Activated B cell treated with CpG ODN at 0.5 μM for 24 hours (primary cell): ENCODE results near the gene KCNQ1. TPM values are rescaled to one million over a fixed set of nuclear protein-coding genes. Genes with fewer than 3 reads are reported as not detected.

Experiments
- ATAC-seq: fragments of 200-7000 bp; cut with Tn5 transposase; one replicate; pipeline ENCODE4 v1.10.0; 2021; ENCODE audit warnings: low read depth, mild to moderate bottlenecking, moderate library complexity
- CTCF ChIA-PET: fragments of 350-600 bp; sonication (Branson Sonifier 250); formaldehyde crosslinking; loops from one replicate; lab custom pipeline; 2021; ENCODE audit warnings: antibody characterized with exemption; lab: Charles Lee
- POLR2A ChIA-PET: fragments of 350-600 bp; sonication (Branson Sonifier 250); formaldehyde crosslinking; loops from one replicate; lab custom pipeline; 2021; ENCODE audit warnings: antibody characterized with exemption; lab: Charles Lee
- DNase-seq: peaks from one replicate; pipeline ENCODE4 v3.0.0; 2022
- H3K27ac Mint-ChIP-seq: one replicate; pipeline ENCODE4 v1.8.0; 2020; ENCODE audit warnings: mixed read lengths
- H3K27me3 Mint-ChIP-seq: one replicate; pipeline ENCODE4 v1.8.0; 2021; ENCODE audit warnings: mixed read lengths
- H3K36me3 Mint-ChIP-seq: one replicate; pipeline ENCODE4 v1.8.0; 2021; ENCODE audit warnings: low read depth, mixed read lengths
- H3K4me1 Mint-ChIP-seq: one replicate; pipeline ENCODE4 v1.8.0; 2021; ENCODE audit warnings: mixed read lengths
- H3K4me3 Mint-ChIP-seq: one replicate; pipeline ENCODE4 v1.8.0; 2020; ENCODE audit warnings: mild to moderate bottlenecking, mixed read lengths
- H3K9me3 Mint-ChIP-seq: one replicate; pipeline ENCODE4 v1.8.0; 2020; ENCODE audit warnings: mixed read lengths
- intact Hi-C: fragments of 100-400 bp; cut with micrococcal nuclease; formaldehyde crosslinking; loops from one replicate; pipeline ENCODE4 v1.15.1; 2024
- total RNA-seq: library from RNA; stranded (reverse); gene quantifications from 2 replicates; pipeline ENCODE4 v1.2.3, GENCODE V29; 2022
- TF ChIP-seq, protein P1 (sequence below): fragments of 200-600 bp; IDR thresholded peaks from one replicate; pipeline ENCODE4 v1.8.0; 2022; ENCODE audit warnings: antibody characterized with exemption, mild to moderate bottlenecking

The KCNQ1 gene
- total RNA-seq, 1 donor from 2014 or later, result 6.5 TPM

GRCh38 chr11:2424811-2425495 lies 19.9 kb upstream of the KCNQ1 start:
- POLR2A ChIA-PET, result no interaction called here
- intact Hi-C loops, result no loop called here
- TF ChIP-seq, protein P1, sequence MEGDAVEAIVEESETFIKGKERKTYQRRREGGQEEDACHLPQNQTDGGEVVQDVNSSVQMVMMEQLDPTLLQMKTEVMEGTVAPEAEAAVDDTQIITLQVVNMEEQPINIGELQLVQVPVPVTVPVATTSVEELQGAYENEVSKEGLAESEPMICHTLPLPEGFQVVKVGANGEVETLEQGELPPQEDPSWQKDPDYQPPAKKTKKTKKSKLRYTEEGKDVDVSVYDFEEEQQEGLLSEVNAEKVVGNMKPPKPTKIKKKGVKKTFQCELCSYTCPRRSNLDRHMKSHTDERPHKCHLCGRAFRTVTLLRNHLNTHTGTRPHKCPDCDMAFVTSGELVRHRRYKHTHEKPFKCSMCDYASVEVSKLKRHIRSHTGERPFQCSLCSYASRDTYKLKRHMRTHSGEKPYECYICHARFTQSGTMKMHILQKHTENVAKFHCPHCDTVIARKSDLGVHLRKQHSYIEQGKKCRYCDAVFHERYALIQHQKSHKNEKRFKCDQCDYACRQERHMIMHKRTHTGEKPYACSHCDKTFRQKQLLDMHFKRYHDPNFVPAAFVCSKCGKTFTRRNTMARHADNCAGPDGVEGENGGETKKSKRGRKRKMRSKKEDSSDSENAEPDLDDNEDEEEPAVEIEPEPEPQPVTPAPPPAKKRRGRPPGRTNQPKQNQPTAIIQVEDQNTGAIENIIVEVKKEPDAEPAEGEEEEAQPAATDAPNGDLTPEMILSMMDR, result no peak
- DNase-seq (no peak), ATAC-seq (no peak)
- H3K27ac Mint-ChIP-seq, result no peak overlapping the region
- no peaks in the 10 kb centered on the region for H3K9me3 Mint-ChIP-seq
- H3K27me3 Mint-ChIP-seq, result no peaks in the 10 kb centered on the region
- CTCF ChIA-PET, result interaction anchor here (1.3 to 5.5 kb wide), 3 partner anchors 103 to 467 kb away, joined by 3 to 102 read pairs (median 5); no protein-coding TSS in a partner anchor
- peaks cover 2% of the 10 kb centered on the region for H3K4me1 Mint-ChIP-seq
- H3K36me3 Mint-ChIP-seq, result no peaks in the 10 kb centered on the region
- H3K4me3 Mint-ChIP-seq, result no peak overlapping the region

- ChIA-PET POLR2A (no interaction called here), CTCF (interaction anchor here (1.0 to 5.5 kb wide), 6 partner anchors 103 to 467 kb away, joined by 3 to 102 read pairs (median 5); no protein-coding TSS in a partner anchor)
- Mint-ChIP-seq H3K27ac (no peak overlapping the region), H3K36me3 (no peaks in the 10 kb centered on the region), H3K27me3 (no peaks in the 10 kb centered on the region), H3K4me1 (peaks cover 1% of the 10 kb centered on the region), H3K4me3 (no peak overlapping the region), H3K9me3 (no peaks in the 10 kb centered on the region)
- intact Hi-C loops, result no loop called here
- no peak for DNase-seq
- TF ChIP-seq, protein P1, result no peak
- no peak for ATAC-seq
These were observed 19.3 kb upstream of the KCNQ1 start for GRCh38 chr11:2425506-2425905.

DNA sequence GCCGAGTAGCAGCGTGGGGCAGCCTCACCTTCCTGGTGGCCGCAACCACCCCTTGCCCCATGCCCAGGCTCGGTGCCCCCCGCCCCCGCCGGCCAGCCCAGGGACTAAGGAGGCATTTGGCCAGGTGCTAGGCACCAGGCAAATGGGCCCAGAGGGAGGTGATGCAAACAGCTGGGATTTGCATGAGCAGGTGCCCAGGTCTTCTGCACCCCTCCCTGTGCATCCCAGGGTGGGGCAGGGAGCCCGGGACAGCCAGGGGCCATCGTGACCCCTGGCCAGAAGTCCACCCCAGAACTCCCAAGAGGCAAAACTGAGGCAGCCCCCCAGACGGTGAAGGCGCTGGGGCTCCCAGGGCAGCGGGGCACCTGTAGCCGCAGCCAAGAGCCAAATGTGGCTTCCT lies 18.6 kb upstream of the KCNQ1 start:
- no peaks in the 10 kb centered on the region for H3K9me3 Mint-ChIP-seq
- no peak for DNase-seq
- POLR2A ChIA-PET, result no interaction called here
- no peak overlapping the region for H3K27ac Mint-ChIP-seq
- CTCF ChIA-PET, result interaction anchor here (1.0 to 5.5 kb wide), 5 partner anchors 102 to 466 kb away, joined by 3 to 102 read pairs (median 5); no protein-coding TSS in a partner anchor
- no peak for ATAC-seq
- no peak overlapping the region for H3K4me3 Mint-ChIP-seq
- H3K4me1 Mint-ChIP-seq, result no peaks in the 10 kb centered on the region
- no peaks in the 10 kb centered on the region for H3K27me3 Mint-ChIP-seq
- TF ChIP-seq, protein P1, result no peak
- H3K36me3 Mint-ChIP-seq, result no peaks in the 10 kb centered on the region
- intact Hi-C loops, result no loop called here

GRCh38 chr11:2426826-2427521 lies 17.8 kb upstream of the KCNQ1 start:
- no peaks in the 10 kb centered on the region for H3K36me3 Mint-ChIP-seq
- no peak overlapping the region for H3K4me3 Mint-ChIP-seq
- intact Hi-C loops, result no loop called here
- TF ChIP-seq, protein P1, result no peak
- H3K27me3 Mint-ChIP-seq, result no peaks in the 10 kb centered on the region
- ATAC-seq, result no peak
- DNase-seq, result no peak
- CTCF ChIA-PET, result interaction anchor here (0.6 to 5.5 kb wide), 8 partner anchors 27 to 765 kb away, joined by 3 to 102 read pairs (median 4); no protein-coding TSS in a partner anchor
- no peaks in the 10 kb centered on the region for H3K4me1 Mint-ChIP-seq
- H3K9me3 Mint-ChIP-seq, result no peaks in the 10 kb centered on the region
- no peak overlapping the region for H3K27ac Mint-ChIP-seq
- POLR2A ChIA-PET, result no interaction called here

DNA sequence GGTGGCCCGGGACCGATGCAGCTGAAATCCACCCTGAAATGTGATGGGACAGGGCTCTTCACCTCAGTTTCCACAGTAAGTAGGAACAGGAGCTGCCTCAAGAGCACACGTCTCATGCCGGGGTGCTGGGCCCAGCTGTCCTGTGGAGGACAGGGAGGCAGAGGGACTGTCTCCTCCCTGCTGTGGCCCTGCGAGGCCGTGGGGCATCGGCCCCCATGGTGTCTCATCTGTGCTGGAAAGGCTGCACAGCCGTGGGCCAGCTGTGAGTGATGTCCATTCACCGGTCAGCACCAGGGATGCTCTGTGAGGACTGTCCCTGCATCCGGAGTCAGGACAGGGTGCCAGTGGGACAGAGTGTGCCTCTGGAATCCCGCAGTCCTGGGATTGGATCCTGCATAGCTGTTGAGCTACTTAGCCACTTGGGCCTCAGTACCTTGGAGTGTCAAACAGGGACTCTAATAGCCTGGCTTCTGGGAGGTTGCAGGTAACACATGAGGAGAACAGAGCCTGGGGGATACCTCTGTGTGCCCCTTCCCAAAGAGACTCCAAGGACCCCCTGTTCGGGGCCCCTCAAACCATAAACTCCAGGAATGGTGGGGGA lies 17.0 kb upstream of the KCNQ1 start:
- H3K27ac Mint-ChIP-seq, result no peak overlapping the region
- H3K27me3 Mint-ChIP-seq, result no peaks in the 10 kb centered on the region

More for the DNA sequence above, 17.0 kb upstream of the KCNQ1 start:
- no peaks in the 10 kb centered on the region for H3K36me3 Mint-ChIP-seq
- TF ChIP-seq, protein P1, result no peak
- H3K9me3 Mint-ChIP-seq, result no peaks in the 10 kb centered on the region
- H3K4me3 Mint-ChIP-seq, result no peak overlapping the region
- no peaks in the 10 kb centered on the region for H3K4me1 Mint-ChIP-seq
- ATAC-seq (peak; percentile 22), DNase-seq (no peak)
- POLR2A ChIA-PET, result no interaction called here
- CTCF ChIA-PET, result interaction anchor here (0.6 to 5.5 kb wide), 8 partner anchors 28 to 764 kb away, joined by 3 to 102 read pairs (median 3); no protein-coding TSS in a partner anchor
- intact Hi-C loops, result loop anchor here (1.0 to 2.0 kb wide), 6 partner anchors 35 to 663 kb away; no protein-coding TSS in a partner anchor
